IMR-90 (cell line): ENCODE measurements around the gene NMBR. TPM values are rescaled to one million over a fixed set of nuclear protein-coding genes. Genes with fewer than 3 reads are reported as not detected.

Experiments
- ATAC-seq: fragments of 200-7000 bp; cut with Tn5 transposase; 2 replicates; pipeline ENCODE4 v1.9.1; 2020; ENCODE audit warnings: low read depth, mild to moderate bottlenecking, moderate library complexity
- BruUV-seq: library from RNA; stranded (reverse); fragments of 400-500 nt; replicated peaks from 2 replicates; lab custom pipeline; 2021; lab: Mats Ljungman, UMichigan
- CTCF ChIA-PET: fragments of 300-600 bp; formaldehyde crosslinking; extraction: SDS; loops from one replicate; lab custom pipeline; 2021; ENCODE audit warnings: antibody characterized with exemption; lab: Yijun Ruan, JAX
- POLR2A ChIA-PET: fragments of 300-600 bp; sonication (Branson Sonifier 250); formaldehyde crosslinking; loops from one replicate; lab custom pipeline; 2022; ENCODE audit warnings: antibody characterized with exemption; ENCODE audit not compliant: unreplicated experiment; lab: Charles Lee
- DNase-seq: peaks from one replicate; pipeline ENCODE4 v3.0.0; 2013
- H2AFZ ChIP-seq: replicated peaks from 2 replicates; pipeline ENCODE3; 2013; ENCODE audit warnings: low read length, mild to moderate bottlenecking; ENCODE audit not compliant: poor library complexity
- H2AK5ac ChIP-seq: 2 replicates; pipeline ENCODE4 v1.6.1; 2013; ENCODE audit warnings: low read depth, low read length, inconsistent platforms
- H2AK9ac ChIP-seq: replicated peaks from 2 replicates; pipeline ENCODE3; 2013; ENCODE audit warnings: mild to moderate bottlenecking, low read depth, low read length, moderate library complexity; ENCODE audit not compliant: poor library complexity
- H2BK120ac ChIP-seq: 2 replicates; pipeline ENCODE4 v1.6.1; 2013; ENCODE audit warnings: low read depth, low read length, inconsistent platforms
- H2BK15ac ChIP-seq: 3 replicates; pipeline ENCODE4 v1.6.1; 2013; ENCODE audit warnings: low read depth, low read length, inconsistent platforms
- H2BK20ac ChIP-seq: 2 replicates; pipeline ENCODE4 v1.6.1; 2013; ENCODE audit warnings: low read depth, mild to moderate bottlenecking, inconsistent platforms, low read length, moderate library complexity
- H2BK5ac ChIP-seq: 2 replicates; pipeline ENCODE4 v1.6.1; 2013; ENCODE audit warnings: mild to moderate bottlenecking, low read depth, low read length, inconsistent platforms; ENCODE audit not compliant: poor library complexity, severe bottlenecking
- H3K14ac ChIP-seq: replicated peaks from 2 replicates; pipeline ENCODE4 v1.6.1; 2013; ENCODE audit warnings: low read depth, low read length, inconsistent platforms
- H3K18ac ChIP-seq: 2 replicates; pipeline ENCODE4 v1.6.1; 2013; ENCODE audit warnings: low read depth, low read length, control low read depth
- H3K23ac ChIP-seq: 2 replicates; pipeline ENCODE4 v1.6.1; 2013; ENCODE audit warnings: low read depth, low read length, inconsistent platforms
- H3K27ac ChIP-seq: 2 replicates; pipeline ENCODE4 v1.5.1; 2013; ENCODE audit warnings: mild to moderate bottlenecking, control low read depth, low read length; ENCODE audit not compliant: insufficient read depth
- H3K27me3 ChIP-seq: 2 replicates; pipeline ENCODE4 v1.6.1; 2013; ENCODE audit warnings: low read length; ENCODE audit not compliant: control insufficient read depth, insufficient read depth
- H3K36me3 ChIP-seq: 2 replicates; pipeline ENCODE4 v1.6.1; 2013; ENCODE audit warnings: low read length, mixed read lengths; ENCODE audit not compliant: control insufficient read depth, insufficient read depth
- H3K4ac ChIP-seq: 2 replicates; pipeline ENCODE4 v1.6.1; 2013; ENCODE audit warnings: low read depth, low read length, inconsistent platforms
- H3K4me1 ChIP-seq: 2 replicates; pipeline ENCODE4 v1.6.1; 2013; ENCODE audit warnings: low read length, mixed read lengths; ENCODE audit not compliant: control insufficient read depth, insufficient read depth
- H3K4me2 ChIP-seq: 2 replicates; pipeline ENCODE4 v1.6.1; 2013; ENCODE audit warnings: low read depth, mild to moderate bottlenecking, control low read depth, low read length, moderate library complexity
- H3K4me3 ChIP-seq: 2 replicates; pipeline ENCODE4 v1.5.1; 2013; ENCODE audit warnings: low read depth, mild to moderate bottlenecking, control low read depth, low read length, moderate library complexity; ENCODE audit not compliant: insufficient read depth
- H3K56ac ChIP-seq: 2 replicates; pipeline ENCODE4 v1.6.1; 2013; ENCODE audit warnings: low read length, inconsistent platforms; ENCODE audit not compliant: insufficient read depth; ENCODE audit errors: extremely low read depth
- H3K79me1 ChIP-seq, 2 experiments: 2 replicates each; pipeline ENCODE4 v1.6.1; 2013; ENCODE audit warnings: low read length in 2 of 2, inconsistent platforms in 1 of 2, low read depth in 1 of 2
- H3K9ac ChIP-seq: 2 replicates; pipeline ENCODE4 v1.6.1; 2013; ENCODE audit warnings: low read depth, low read length, control low read depth
- H3K9me1 ChIP-seq: 2 replicates; pipeline ENCODE4 v1.6.1; 2013; ENCODE audit warnings: low read length, inconsistent platforms; ENCODE audit not compliant: insufficient read depth
- H3K9me3 ChIP-seq: 2 replicates; pipeline ENCODE4 v1.6.1; 2013; ENCODE audit warnings: low read length; ENCODE audit not compliant: control insufficient read depth, insufficient read depth
- H4K20me1 ChIP-seq: 2 replicates; pipeline ENCODE4 v1.6.1; 2013; ENCODE audit warnings: low read length, inconsistent platforms; ENCODE audit not compliant: insufficient read depth
- H4K5ac ChIP-seq: 2 replicates; pipeline ENCODE4 v1.6.1; 2013; ENCODE audit warnings: mild to moderate bottlenecking, low read depth, low read length, control low read depth
- H4K8ac ChIP-seq, 2 experiments: 2 replicates each; pipeline ENCODE4 v1.6.1; 2013; ENCODE audit warnings: low read depth in 2 of 2, low read length in 2 of 2, control low read depth in 1 of 2, inconsistent platforms in 1 of 2
- H4K91ac ChIP-seq: 2 replicates; pipeline ENCODE4 v1.6.1; 2013; ENCODE audit warnings: low read depth, low read length, inconsistent platforms; ENCODE audit not compliant: insufficient read depth
- CEBPB ChIP-seq: IDR thresholded peaks from 2 replicates; pipeline ENCODE4 v1.6.1; 2012; ENCODE audit warnings: low read depth, low read length, improper control_type of control experiment
- FOS ChIP-seq: fragments of 150-350 bp; IDR thresholded peaks from 2 replicates; pipeline ENCODE4 v1.6.1; 2016; ENCODE audit warnings: low read depth, low read length
- MXI1 ChIP-seq: IDR thresholded peaks from 2 replicates; pipeline ENCODE4 v1.6.1; 2012; ENCODE audit warnings: low read depth, mild to moderate bottlenecking, low read length, moderate library complexity, borderline replicate concordance
- RCOR1 ChIP-seq: IDR thresholded peaks from 2 replicates; pipeline ENCODE4 v1.6.1; 2012; ENCODE audit warnings: mild to moderate bottlenecking, low read length, improper control_type of control experiment; ENCODE audit not compliant: insufficient replicate concordance
- WGBS, 2 experiments: methylation state at CpG; one replicate each; pipeline versions ENCODE4 v1.1.5 to v1.1.7; 2013; ENCODE audit warnings: missing lambda C conversion rate in 2 of 2; ENCODE audit not compliant: insufficient read length in 1 of 2; ENCODE audit errors: extremely low coverage in 2 of 2; 5-methylcytosine and 5-hydroxymethylcytosine counted together
- dilution Hi-C: fragments of 300-500 bp; cut with HindIII; formaldehyde crosslinking; loops from one replicate; pipeline ENCODE4 v1.14.3; 2018; ENCODE audit warnings: low sequenced_read_pairs; ENCODE audit not compliant: unreplicated experiment
- in situ Hi-C: fragments of 300-500 bp; cut with MboI; formaldehyde crosslinking; loops from 3 replicates; pipeline ENCODE4 v1.14.3; 2019; ENCODE audit warnings: low sequenced_read_pairs, inconsistent platforms, mixed read lengths
- intact Hi-C: fragments of 100-400 bp; cut with micrococcal nuclease; formaldehyde crosslinking; loops from 2 replicates; pipeline ENCODE4 v1.10.0; 2022
- polyA plus RNA-seq, 3 experiments: library from polyadenylated mRNA; depleted of rRNA; stranded (reverse); fragments of >200 nt; gene quantifications; 2 replicates each; pipeline ENCODE4 v1.2.3, GENCODE V29; 2012; ENCODE audit warnings: low replicate concordance in 1 of 3
- total RNA-seq: library from RNA; depleted of rRNA; stranded (reverse); fragments of >200 nt; gene quantifications from 2 replicates; pipeline ENCODE4 v1.2.3, GENCODE V29; 2012

The NMBR gene
- total and polyA plus RNA-seq, 2 of the 4 experiments (the other 2 are of a cell fraction) = not detected

GRCh38 chr6:142088858-142089216, 58.1 kb downstream of the NMBR start:
- Histone ChIP-seq H3K27ac (no peak overlapping the region), H4K5ac (no peak overlapping the region), H4K20me1 (no peaks in the 10 kb centered on the region), H3K18ac (no peak overlapping the region), H3K23ac (no peak overlapping the region), H3K14ac (no peak overlapping the region), H4K91ac (no peak overlapping the region), H3K4me3 (no peak overlapping the region), H3K27me3 (peaks cover 11% of the 10 kb centered on the region), H3K36me3 (no peaks in the 10 kb centered on the region), H3K4me1 (no peaks in the 10 kb centered on the region), H2BK120ac (no peak overlapping the region), H4K8ac (no peak overlapping the region), H3K9me3 (no peaks in the 10 kb centered on the region), H3K79me1 (no peaks in the 10 kb centered on the region), H2BK20ac (no peak overlapping the region), H3K4me2 (no peak overlapping the region; the same call in 1 of the 2 replicates), H2BK15ac (no peak overlapping the region), H3K9me1 (no peaks in the 10 kb centered on the region), H3K9ac (no peak overlapping the region), H3K4ac (no peak overlapping the region), H3K56ac (no peak overlapping the region), H2AK5ac (no peak overlapping the region), H2AK9ac (no peak overlapping the region), H2BK5ac (no peak overlapping the region), H2AFZ (peak overlapping the region; percentile 68)
- peak; percentile 49; the same call in 1 of the 2 replicates for ATAC-seq
- in situ Hi-C loops (no loop called here), dilution Hi-C loops (no loop called here), intact Hi-C loops (no loop called here)
- 0% methylated on average over 5 of the region's 14 CpGs; no CpG with 5 or more reads in 1 of the 2 experiments for WGBS, 2 experiments
- DNase-seq = peak; percentile 58
- BruUV-seq = no TSS peak
- no peak for TF ChIP-seq CEBPB
- no peak for TF ChIP-seq FOS
- TF ChIP-seq RCOR1 = peak; percentile 99
- TF ChIP-seq MXI1 = 0 out of 2 replicates have a peak, but pooled peaks have one; percentile 30
- CTCF ChIA-PET = no interaction called here
- POLR2A ChIA-PET = no interaction called here
